NOMO-1 treated with dmso at 0.1 percent for 144 hours (cell line): ENCODE measurements around the gene BRAT1.
A peak's percentile ranks its signal among the peaks of the same experiment; 100 is the strongest.
"Not testable (repeated sequence)": the region's sequence is repeated elsewhere in the genome, so short reads cannot be mapped to it uniquely, and the experiment has no call there.

ENCODE experiments used
- DNase-seq: peaks from one replicate; lab custom pipeline; 2025; ENCODE audit not compliant: unreplicated experiment; lab: John Stamatoyannopoulos, UW

Gene BRAT1

DNA sequence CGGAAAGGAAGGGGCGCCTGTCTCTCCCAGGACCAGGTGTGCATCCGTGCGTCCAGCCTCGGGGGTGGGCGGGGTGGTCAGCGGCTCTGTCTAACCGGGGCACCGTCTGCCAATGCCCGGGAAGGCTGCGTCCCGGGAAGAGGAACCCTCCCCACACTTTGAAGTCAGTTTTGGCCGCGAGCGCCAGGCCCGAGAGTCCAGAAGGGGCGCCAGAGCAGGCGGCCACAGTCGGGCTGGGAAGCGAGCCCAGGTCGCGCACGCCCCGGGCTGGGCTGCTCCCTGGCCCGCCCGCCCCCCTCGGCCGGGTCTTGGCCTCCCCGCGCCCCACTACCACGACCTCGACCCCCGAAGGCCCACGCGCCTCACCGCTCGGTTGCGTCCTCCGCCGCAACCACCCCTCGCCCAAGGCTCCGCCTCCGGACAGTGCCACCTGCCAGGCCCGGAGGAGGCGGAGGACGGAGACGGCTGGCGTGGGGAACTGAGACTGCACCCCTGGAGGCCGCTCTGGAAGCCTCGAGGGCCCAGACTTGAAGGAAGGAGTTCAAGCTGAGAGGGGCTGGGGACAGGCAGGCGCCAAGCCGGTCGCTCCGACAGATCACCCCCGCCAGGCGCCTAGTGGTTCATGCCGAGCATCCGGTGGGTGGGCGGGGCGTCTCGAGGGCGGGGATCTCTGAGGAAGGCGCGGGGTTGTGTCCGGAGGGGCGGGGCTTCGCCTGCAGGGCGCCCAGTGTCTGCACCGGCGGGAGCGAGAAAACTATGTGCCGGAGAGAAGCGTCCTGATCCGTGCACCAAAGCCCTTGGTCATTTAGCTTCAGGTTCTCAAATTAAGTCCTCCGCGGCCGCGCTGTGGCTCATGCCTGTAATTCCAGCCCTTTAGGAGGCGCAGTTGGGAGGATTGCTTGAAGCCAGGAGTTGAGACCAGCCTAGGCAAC is at the start of gene BRAT1:
Gene BRAT1 (minus strand): TSS at position 404 of the 932 bp plus-strand sequence. CDS start 1,093 bp downstream, outside the sequence.
- DNase-seq = peak; percentile 79

DNA sequence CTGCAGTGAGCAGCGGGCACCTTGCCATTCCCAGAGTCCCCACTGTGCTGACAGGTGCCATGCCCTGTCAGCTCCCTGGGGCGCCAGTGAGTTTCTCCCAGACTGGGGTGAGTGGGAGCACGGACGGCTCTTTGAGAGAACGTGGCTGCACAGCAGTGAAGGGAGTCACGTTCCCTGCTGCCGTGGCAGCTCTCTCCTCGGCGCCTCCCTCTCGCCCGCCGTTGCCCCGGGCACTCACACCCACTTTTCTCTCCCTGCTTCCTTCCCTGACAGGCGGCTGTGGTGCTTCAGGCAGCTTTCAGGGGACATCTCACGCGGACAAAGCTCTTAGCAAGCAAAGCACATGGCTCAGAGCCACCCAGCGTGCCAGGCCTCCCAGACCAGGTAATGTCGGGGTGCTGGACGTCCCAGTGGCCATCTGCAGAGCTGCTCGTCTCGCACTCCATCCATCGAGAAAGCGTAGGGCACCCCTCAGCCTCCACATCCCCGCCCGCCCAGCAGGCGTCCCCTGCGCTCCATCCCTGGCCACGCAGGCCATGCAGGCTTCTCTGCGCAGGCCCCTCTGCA is 49.4 kb upstream of the BRAT1 start:
- DNase-seq = no peak

DNA sequence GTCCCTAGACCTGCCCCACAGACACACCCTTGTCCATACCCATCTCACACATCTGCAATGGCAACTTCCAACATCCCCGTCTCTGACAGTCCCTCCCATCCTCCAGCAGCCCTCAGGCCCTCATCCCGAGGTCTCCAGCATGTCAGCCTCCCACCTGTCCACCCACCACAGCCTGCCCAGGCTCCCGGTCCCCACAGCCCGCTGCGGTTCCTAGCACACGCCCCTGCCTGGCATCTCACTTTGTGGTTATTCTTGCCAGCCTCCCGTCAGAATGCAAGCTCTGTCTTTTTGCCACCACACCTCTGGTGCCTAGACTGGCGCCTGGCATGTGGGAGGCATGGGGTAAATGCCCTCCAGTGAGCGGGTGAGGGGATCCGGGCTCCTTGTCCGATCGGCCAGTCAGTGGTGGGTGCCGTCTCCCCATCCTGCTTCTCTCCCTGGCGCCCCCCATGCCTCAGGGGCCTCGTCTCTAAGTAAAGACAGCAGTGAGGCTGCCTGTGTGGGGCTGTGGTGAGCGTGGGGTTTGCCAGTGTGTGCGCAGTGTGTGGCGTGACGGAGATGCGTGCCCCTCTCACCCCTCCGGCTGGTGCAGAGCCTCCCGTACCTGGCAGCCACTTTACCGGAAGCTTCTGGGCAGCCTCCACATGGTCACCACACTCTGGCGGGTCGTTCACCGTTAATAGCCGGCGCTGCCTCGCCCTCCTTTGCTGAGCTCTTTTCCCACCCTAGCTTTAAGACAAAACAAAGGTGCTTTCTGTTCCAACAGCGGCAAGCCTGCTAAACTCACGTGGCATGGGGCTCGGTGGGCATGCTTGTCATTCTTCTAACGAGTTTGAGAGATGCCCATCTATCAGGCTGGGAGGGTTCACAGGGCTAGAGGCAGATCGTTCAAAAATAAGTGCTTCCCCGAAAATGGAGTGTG is 48.0 kb upstream of the BRAT1 start:
- DNase-seq = no peak

DNA sequence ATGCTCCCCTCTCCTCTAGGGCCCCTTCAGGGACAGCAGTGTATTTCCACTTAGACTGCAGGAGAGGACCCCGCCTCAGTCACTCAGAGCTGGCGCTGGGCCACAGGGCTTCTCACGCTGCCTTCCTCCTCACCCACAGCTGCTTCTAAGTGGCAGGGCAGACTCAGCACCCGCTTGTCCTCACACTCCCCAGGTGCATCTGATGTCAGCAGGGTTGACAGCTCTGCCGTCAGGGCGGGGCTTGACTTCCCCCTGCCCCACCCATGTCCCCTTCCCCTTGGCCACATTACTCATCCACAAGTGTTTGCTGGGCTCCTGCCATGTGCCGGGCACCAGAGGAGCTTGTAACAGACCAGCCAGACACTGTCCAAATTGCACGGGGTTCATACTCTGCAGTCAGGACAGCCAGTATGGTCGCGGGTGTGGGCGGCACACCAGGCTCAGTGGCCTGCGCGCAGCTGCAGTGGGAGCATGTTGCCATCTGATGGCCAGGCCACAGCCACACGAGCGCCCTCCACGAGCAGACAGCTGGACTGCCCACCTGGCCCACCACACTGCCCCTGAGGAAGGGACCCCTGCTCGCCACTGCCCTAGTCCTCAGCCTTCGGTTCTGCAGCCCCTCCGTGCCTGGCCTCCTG is 47.2 kb upstream of the BRAT1 start:
- no peak for DNase-seq

DNA sequence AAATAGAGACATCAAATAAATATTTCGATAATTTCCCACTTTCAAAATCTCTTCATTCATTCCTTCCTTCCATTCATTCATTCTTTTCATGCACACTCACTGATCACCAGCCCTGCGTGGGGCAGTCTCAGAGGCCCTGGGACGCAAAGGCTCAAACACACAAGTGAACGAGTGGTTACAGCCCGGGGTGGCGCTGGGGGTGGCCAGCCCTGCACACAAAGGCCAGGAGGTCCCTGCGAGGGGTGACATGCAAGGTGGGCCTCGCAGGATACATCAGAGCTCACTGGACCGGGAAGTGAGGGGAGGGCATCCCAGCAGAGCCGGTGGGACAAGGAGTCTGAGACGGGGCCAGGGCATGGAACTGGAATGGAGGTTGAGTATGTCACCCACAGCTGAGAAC is 46.6 kb upstream of the BRAT1 start:
- no peak for DNase-seq

DNA sequence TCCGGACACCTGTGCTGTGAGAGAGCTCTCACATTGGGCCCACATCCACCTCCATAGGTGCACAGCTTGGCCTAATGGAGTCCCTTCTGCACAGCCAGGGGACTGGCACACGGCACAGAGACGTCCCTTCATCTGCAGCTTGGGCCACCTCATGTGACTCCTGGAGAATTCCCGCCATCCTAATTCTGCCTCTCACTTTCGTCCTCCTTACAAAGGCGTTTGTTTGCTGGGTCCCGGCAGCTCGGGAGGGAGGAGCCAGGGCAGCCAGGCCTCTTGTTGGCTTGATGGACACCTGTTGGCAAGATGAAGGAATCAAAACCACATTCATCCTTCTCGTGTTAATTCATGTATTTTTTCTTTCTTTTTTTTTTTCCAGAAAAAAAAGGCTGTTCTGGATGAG is 45.7 kb upstream of the BRAT1 start:
- DNase-seq = no peak

DNA sequence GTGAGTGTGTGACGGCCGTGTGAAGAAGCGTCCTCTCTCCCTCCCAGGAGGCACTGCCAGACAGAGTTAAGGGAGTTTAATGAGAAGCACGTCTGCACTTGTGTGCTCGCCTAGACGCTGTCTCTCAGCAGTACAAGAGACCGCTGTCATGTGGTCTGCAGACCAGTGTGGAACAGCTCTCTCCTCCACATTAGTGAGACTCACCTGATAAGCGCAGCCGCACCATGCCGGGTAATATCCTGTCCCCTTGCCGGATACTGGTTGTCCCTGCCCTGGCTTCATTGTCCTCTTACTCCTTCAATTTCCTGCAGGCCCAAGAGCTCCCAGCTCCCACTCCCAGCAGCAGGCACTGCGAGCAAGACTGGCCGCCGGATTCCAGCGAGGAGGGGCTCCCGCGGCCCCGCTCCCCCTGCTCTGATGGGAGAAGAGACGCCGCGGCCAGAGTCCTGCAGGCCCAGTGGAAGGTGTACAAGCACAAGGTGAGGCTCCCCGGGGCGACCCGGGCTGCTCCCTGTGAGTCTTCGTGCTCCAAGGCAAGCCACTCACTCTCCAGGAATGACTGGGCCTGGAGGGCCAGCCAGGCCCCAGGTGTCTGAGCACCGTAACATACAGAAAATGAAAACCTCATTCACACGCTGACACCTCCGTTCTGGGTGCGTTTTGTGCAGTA is 43.0 kb upstream of the BRAT1 start:
- DNase-seq = no peak

DNA sequence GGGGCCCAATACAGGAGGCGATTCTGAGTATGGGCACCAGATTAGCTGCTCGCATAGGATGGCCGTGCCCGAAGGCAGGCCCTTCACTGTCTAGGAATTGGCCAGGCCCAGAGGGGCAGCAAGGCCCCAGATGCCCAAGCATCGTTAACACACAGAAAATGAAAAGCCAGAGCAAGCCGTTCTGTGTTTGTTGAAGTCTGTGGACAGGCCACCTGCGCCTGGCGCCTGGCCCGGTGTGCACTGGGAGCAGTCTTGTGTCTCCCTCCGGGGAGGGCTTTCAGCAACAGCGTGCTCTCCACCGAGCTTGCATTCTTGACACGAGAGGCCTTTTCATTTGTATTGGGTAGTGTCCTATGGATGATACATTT is 41.9 kb upstream of the BRAT1 start:
- no peak for DNase-seq

DNA sequence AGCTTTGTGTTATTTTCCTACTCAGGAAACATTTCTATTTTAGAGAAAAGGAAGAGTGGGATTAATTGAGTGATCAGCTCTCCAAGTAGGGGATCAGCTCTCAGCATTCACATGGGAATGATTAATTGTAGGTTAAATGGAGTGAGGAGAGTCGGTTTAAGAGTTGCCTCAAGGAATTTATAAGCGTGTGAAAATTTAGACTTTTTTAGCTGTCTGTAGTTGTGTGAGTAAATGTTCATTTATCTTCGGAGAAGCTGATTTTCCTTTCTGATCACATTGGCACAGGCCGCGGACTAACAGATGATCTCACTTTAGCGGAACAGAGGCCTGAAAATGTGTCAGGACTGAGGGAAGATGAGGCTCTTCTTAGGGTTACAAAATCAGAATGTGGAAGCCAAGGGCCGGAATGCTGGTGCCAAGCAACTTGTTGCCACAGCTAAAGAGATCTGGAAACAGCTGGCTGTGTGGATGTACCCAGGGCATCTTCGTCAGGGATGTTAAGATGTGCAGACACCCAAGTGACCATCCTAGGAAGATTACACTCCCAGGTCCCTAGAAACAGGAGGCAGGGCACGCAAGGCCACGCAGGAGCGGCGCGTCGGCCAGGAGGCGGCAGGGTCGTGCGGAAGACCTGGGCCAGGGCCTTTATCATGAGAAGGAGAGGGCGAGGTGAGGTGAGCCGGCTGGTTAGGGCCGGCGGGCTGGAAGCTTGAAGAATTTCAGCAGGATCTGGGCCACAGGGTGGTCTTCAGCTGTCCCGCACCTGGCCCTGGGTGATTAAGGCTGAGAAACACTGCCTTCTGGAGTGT is 41.3 kb upstream of the BRAT1 start:
- DNase-seq = no peak

DNA sequence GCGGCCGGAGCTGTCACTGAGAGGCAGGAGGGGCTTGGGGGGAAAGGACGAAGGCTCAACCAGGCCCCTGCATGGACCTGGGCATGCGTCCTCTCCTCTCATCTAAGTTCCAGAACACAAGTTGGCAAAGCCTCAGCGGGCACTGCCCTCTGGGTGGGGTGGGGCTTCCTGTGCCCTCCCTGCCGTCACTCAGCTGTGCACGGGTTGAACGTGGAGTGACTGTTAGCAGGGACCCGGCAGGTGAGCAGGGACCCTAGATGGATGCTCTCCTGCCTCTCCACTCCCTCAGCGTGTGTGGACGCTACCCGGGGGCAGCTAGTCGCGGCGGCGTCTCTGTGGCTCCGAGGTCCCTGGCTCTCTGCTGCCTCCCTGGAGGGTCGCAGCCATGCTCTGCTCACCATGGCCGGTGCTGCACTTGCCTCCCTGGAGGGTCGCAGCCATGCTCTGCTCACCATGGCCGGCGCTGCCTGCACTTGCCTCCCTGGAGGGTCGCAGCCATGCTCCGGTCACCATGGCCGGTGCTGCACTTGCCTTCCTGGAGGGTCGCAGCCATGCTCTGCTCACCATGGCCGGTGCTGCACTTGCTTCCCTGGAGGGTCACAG is 40.0 kb upstream of the BRAT1 start:
- no peak for DNase-seq

DNA sequence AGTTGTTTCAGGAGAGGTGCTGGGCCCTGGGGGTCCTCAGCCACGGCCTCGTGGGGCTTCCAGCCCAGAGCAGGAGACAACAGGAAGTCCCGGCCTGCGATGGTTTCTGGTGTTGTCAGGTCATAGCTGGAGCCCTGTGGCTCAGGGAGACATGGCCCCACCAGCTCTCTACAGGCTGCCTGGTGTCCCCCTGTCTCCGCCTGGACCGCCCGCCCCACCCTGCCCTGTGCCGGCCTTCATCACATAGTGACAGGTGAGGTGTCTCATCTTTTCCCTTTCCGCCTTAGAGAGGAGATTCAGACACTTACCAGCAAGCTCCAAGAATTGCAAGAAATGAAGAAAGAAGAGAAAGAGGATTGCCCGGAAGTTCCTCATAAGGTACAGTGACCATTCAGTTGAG is 39.3 kb upstream of the BRAT1 start:
- DNase-seq = no peak

DNA sequence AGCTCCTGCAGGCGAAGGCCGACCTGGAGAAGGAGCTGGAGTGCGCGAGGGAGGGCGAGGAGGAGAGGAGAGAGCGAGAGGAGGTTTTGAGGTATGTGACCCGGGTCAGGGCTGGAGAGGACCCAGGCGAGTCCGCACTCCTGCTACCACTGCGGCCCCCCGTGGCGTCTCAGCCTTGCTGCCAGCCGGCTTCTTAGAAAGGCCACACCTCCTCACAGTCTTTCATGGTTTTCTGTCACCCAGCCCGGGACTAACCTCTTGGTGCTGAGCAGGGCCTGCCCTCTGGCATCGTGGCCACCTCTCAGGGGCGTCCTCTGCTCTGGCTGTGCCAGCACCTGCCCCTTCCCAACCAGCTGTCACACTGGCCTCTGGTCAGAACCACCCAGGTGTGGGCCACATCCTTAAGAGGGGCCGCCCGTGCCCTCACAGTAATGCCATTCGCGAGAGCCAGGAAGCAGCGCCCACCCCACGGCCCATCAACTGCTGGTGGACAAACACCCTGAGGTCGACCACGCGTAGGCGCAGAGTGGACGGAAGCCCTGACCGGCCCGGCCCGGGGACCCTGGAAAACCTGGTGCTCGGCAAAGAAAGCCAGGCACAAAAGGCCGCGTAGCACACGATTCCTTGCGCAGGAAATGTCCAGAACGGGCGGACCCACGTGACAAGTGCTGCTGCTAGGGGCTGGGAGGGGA is 37.9 kb upstream of the BRAT1 start:
- DNase-seq = no peak

DNA sequence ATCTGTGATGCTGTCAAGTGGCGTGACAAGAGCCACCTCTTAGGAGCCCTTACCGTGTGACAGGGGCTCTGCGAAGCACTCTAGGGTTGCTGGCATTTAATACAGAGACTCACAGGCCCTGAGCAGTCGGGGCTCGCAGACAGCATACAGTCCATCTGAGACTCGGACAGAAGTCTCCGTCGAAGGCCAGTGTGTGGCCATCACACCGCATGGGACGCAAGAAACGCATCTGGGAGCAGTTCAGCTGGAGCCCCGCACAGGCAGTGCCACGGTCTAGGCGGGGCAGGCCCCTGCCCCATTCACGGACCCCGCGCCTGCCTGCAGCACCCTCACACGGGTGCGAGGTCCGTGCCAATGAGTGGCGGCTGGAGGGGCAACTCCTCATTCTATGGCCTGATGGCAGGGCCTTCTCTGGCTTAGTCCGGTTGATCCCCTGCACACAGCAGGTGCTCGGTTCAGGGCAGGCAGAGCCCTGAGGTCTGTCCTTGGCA is 37.1 kb upstream of the BRAT1 start:
- DNase-seq = no peak

DNA sequence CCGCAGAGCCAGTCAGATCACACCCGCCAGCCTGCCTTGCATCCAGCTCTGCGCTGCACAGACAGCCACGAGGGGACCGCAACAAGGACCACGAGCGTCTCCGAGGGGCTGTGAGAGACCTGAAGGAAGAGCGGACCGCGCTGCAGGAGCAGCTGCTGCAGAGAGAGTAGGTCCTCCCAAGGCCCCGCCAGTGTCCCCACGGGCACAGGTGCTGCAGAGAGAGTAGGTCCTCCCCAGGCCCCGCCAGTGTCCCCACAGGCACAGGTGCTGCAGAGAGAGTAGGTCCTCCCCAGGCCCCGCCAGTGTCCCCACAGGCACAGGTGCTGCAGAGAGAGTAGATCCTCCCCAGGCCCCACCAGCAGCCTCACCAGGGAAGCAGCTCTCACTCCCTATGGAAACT is 34.6 kb upstream of the BRAT1 start:
- DNase-seq = not testable (repeated sequence)

DNA sequence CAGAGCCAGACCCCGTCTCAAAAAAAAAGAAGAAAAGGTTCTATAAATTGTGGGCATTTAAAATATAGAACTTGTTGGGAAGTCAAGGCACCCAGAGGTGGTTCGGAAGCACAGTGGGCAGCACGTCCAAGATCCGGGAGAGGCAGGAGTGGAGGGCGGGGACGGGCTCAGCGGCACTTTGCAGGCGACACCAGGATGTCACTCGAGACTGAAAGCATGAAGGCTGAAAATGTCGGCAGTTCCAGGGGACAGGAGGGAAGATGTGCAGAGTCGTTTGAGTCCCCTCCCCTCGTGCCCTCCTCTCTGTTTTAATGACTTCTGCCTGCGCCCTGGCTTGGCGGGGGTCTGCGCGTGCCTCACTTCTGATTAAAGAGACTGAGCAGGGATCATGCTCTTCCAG is 34.0 kb upstream of the BRAT1 start:
- DNase-seq = no peak

DNA sequence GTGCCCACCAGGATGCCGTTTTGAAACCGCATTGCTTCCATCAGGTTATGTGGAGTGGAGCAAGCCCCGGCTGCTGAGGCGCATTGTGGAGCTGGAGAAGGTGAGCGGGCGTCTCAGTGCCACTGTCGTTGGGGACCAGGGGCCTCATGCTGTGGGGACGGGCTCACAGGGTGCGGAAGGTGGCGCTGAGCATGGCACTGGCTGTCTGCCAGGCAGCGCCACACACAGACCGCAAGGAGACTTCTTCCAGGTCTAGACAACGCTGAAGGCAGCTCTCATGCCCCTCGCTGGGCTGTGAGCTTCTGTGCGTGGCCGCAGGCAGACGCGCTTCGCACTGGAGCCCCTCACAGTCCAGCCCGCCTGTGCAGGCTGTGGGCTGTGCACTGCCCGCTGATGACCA is 32.5 kb upstream of the BRAT1 start:
- no peak for DNase-seq

DNA sequence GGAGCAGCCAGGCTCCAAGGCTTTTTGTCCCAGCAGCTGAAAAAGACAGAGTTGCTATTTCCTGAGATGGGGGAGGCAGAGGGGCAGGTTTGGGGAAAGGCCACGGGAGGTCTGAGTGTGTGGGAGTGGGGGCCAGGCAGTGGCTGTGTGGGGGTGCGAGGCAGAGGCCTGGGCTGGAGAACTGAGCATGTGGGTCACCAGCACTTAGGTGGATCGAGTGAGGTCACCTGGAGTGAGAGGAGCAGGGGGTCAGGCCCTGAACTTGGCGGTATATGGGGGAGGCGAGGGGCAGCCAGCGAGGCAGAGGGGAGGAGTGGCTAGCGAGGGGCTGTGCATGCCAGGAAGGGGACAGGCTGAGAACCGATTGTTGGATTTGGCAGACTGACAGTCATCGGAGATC is 31.8 kb upstream of the BRAT1 start:
- no peak for DNase-seq

DNA sequence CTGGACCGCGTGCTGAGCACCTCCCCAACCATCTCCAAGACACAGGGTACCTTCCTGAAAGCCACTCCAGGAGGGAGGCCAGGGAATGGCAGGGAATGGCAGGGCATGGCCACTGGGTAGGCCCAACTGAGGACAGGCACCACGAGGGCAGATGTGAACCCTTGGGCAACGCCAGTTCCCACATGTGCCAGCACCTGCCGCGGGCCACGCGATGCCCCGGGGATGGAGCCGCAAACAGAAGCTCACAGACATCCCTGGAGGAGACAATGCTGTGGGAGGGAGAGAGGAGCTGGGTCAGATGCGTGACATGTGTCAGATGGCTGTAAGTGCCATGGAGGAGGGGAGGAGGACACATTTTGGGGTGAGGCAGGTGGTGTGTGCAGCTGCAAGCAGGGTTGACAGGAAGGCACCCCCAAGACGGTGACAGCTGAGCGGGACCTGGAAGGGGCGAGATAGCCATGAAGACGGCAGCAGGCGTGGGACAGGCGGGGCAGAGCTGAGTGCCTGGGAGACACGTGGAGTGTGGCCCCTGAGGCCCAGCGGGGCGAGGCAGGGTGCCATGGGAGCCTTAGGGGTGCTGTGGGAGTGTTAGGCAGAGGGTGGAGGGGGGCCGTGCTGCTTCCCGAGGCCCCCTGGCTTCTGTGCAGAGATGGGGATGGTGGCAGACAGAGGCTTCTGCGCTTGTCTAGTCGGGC is 31.1 kb upstream of the BRAT1 start:
- DNase-seq = no peak
